ENCODE results near the gene REXO1. TPM values are rescaled to one million over a fixed set of nuclear protein-coding genes. Genes with fewer than 3 reads are reported as not detected.
A peak's percentile ranks its signal among the peaks of the same experiment; 100 is the strongest.
"Not testable (repeated sequence)": the region's sequence is repeated elsewhere in the genome, so short reads cannot be mapped to it uniquely, and the experiment has no call there.

REXO1 gene
- 10.7 and 12.7 TPM in 2 replicates for polyA plus RNA-seq (2014; cell fraction: cytosol; rRNA removed)
- polyA plus RNA-seq (2014; cell fraction: nucleus; rRNA removed) = 16.6 and 69.5 TPM in 2 replicates

GRCh38 chr19:1848399-1849131 lies at the start of gene REXO1:
Gene REXO1, minus strand, starts transcription at chr19:1848483. Its CDS starts 125 bp downstream, at chr19:1848358.
- DNase-seq (ENCODE audit: low spot score) = peak; percentile 93

- no peak for DNase-seq (ENCODE audit: low spot score)
Measured at GRCh38 chr19:1896508-1896907, 48.2 kb upstream of the REXO1 start.

GRCh38 chr19:1893791-1894190 lies 45.5 kb upstream of the REXO1 start:
- DNase-seq (ENCODE audit: low spot score) = no peak

- no peak for DNase-seq (ENCODE audit: low spot score)
Measured at GRCh38 chr19:1889907-1890306, 41.6 kb upstream of the REXO1 start.

- no peak for DNase-seq (ENCODE audit: low spot score)
Measured at GRCh38 chr19:1888385-1888784, 40.1 kb upstream of the REXO1 start.

- DNase-seq (ENCODE audit: low spot score) = not testable (repeated sequence)
Measured at GRCh38 chr19:1886360-1886759, 38.1 kb upstream of the REXO1 start.

- peak; percentile 86 for DNase-seq (ENCODE audit: low spot score)
Measured at GRCh38 chr19:1885398-1886119, 37.3 kb upstream of the REXO1 start, which contains the start of gene ABHD17A. Gene ABHD17A, minus strand, starts transcription at chr19:1885496. Its CDS starts 3,930 bp downstream, at chr19:1881566.

GRCh38 chr19:1884719-1885334 lies 36.5 kb upstream of the REXO1 start:
- DNase-seq (ENCODE audit: low spot score) = no peak

GRCh38 chr19:1884291-1884718 lies 36.0 kb upstream of the REXO1 start:
- DNase-seq (ENCODE audit: low spot score) = no peak

- DNase-seq (ENCODE audit: low spot score) = no peak
Measured at GRCh38 chr19:1883784-1884183, 35.5 kb upstream of the REXO1 start.

- DNase-seq (ENCODE audit: low spot score) = no peak
Measured at GRCh38 chr19:1882786-1883692, 34.8 kb upstream of the REXO1 start.

GRCh38 chr19:1882089-1882785 lies 34.0 kb upstream of the REXO1 start:
- DNase-seq (ENCODE audit: low spot score) = no peak

GRCh38 chr19:1881393-1882088 lies 33.3 kb upstream of the REXO1 start:
- DNase-seq (ENCODE audit: low spot score) = not testable (repeated sequence)

- no peak for DNase-seq (ENCODE audit: low spot score)
Measured at GRCh38 chr19:1880611-1881392, 32.5 kb upstream of the REXO1 start.

GRCh38 chr19:1879982-1880381 lies 31.7 kb upstream of the REXO1 start:
- not testable (repeated sequence) for DNase-seq (ENCODE audit: low spot score)

GRCh38 chr19:1878583-1878982 lies 30.3 kb upstream of the REXO1 start:
- not testable (repeated sequence) for DNase-seq (ENCODE audit: low spot score)

GRCh38 chr19:1877280-1877660 lies 29.0 kb upstream of the REXO1 start:
- DNase-seq (ENCODE audit: low spot score) = not testable (repeated sequence)

- not testable (repeated sequence) for DNase-seq (ENCODE audit: low spot score)
Measured at GRCh38 chr19:1876496-1877279, 28.4 kb upstream of the REXO1 start.

All from SK-N-DZ (cell line).